Muscle of back (tissue), 13 donors: ENCODE measurements around the gene FTHL17. TPM values are rescaled to one million over a fixed set of nuclear protein-coding genes. Genes with fewer than 3 reads are reported as not detected.

ENCODE experiments used
- DNase-seq, 3 donors: peaks; one replicate each; pipeline versions ENCODE4 v3.0.0 to v3.0.0-alpha.2; 2013
- long read RNA-seq, 9 donors: transcript quantifications; one replicate each; lab custom pipeline, GENCODE V29; 2026
- polyA plus RNA-seq, 10 donors: library from polyadenylated mRNA; unstranded; fragments of 120-200 nt; gene quantifications; one replicate each; pipeline ENCODE4 v1.2.1, GENCODE V29; 2013; ENCODE audit not compliant: insufficient read length in 10 of 10

Gene FTHL17
- not detected for polyA plus RNA-seq
- long read RNA-seq, donor 1 = 0 reads
- long read RNA-seq, donor 2 = 0 reads
- long read RNA-seq, donor 3 = 0 reads
- long read RNA-seq, donor 4 = 0 reads
- long read RNA-seq, donor 5 = 0 reads
- long read RNA-seq, donor 6 = 0 reads
- long read RNA-seq, donor 7 = 0 reads
- long read RNA-seq, donor 8 = 0 reads
- long read RNA-seq, donor 9 = 0 reads

- no peak for DNase-seq
These were observed at the start of gene FTHL17 for GRCh38 chrX:31071725-31072124. TSS of gene FTHL17 (minus strand) at chrX:31072041. CDS start at chrX:31071953, 88 bp downstream.

DNA sequence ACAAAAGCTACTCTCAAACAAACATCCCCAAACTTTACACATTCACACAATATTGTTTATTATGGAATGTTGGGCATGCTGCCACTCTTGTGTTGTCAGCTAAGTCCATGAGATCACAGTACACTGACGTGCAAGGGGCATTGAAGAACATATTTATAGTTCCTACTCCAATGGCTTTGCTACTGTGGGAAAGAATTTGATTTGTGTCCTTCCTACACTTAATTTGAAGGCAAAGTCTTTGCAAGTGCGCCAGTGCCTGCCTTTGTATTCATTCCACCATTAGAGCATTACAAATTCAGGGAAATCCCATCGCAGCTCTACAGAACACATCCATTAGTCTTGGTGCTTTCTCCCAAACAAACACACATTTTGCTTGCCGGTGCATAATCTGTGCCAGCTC lies 45.4 kb upstream of the FTHL17 start:
- peak in 2 of 3 donors; percentile 15 to 40 for DNase-seq

DNA sequence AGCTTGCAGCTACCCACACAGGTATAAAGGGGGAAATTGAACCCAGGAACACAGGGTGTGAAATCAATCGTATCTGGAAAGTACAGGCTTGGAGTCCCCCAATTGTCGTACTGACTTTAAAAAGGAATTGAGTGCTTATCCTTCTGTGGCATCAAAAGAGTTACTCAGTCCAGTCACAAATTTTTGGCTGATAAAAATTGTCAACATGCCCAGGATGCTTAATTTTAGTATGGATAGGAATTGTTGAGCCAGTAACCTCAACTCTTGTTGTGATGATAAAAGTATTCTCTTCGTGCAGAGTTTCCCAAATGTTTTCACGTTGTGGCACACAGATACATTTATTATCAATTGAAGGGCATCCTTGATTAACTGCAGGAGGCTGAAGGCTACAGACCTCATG lies 43.6 kb upstream of the FTHL17 start:
- DNase-seq = no peak

DNA sequence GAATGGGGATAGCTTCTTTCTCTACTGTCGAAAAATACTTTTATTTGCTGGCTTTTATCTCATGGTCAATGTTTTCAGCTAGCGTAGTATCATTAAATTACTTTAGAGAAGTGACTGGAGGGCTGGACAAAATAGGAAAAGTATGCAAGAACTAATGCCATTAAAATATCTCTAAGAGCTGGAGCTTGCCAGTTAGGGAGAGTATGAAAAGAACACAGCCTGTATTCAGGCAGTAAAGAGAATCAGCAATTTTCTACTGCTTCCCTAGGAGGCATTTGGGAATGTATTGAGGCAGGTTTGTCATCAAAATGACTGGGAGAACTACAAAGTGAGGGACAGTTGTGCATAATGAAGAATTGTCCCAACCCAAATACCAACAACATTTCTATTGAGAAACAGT lies 43.0 kb upstream of the FTHL17 start:
- no peak for DNase-seq

GRCh38 chrX:31112226-31112999 lies 40.6 kb upstream of the FTHL17 start:
- no peak for DNase-seq

DNA sequence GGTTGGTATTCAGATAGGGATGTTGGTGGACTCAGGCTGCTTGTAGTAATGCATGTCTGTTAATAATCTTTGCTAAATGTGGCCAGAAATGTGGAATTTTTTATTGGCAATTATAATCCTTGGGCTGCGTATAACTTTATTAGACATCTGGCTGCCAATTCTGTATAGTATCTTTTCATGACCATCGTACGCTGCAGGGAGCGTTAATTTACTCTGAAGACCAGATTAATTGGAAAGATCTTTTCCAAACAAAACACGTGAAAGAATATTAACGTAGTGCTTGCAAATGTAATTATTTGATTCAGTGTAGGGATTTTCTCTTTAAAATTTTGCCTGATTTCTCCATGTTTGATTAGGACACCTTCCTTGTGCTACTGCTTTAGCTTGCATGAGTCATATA lies 38.8 kb upstream of the FTHL17 start:
- DNase-seq = no peak

DNA sequence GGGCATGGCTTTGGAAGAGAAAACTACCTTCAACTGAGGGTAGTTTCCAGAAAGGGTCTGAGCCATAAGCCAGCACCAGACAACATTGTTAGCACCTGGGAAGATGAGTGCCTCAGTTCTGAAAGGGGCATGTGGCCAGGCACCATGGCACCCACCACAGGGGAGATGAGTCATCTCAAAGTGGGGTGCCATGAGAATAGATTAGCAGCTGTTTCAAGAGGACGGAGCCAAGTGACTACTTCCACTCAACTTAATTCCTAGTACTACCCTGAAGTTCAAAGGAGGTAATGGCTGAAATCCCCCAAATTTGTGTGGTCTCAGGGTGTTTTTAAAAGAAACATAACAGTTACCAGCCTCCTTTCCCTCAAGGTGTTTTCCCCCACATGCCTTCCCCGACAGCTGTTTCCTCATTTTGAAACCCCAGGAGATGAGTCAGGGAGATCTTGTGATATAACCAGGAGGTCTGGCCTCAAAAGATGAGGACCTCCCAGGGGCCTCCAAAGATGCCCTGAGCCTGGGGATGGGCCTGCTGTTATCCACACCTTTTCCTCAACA lies 27.8 kb upstream of the FTHL17 start:
- DNase-seq = no peak

- DNase-seq = peak in 1 of 3 donors; percentile 18
These were observed 26.2 kb upstream of the FTHL17 start for GRCh38 chrX:31098079-31098478.

GRCh38 chrX:31093639-31093975 lies 21.8 kb upstream of the FTHL17 start:
- no peak for DNase-seq

DNA sequence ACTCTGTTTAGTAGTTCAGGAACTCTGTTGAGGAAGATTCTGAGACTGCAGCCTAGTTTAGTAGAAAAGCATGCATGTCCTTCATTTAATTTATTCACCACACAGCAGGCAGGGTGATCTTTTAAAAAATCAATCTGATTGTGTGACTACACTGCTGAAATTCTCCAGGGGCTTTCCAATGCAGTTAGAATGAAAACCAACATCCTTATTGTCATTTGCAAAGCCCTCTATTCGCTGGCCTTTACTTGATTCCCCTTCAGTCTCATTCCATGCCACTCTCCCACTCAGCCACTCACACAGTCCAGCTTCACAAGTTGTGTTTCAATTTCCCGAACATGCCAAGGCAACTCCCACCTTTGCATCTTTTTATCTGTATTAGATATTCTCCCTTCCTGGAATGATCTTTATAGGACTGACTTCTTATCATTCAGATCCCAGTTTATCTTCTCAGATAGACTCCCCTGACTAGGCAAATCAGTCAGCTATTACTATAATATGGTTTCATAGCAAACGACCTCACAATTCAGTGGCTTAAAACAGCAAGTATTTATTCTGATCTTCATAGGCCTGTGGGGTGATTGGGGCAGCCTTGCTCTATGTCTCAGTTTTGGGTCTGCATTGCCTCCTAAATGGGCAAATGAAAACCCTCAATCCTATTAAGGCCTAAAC lies 21.3 kb upstream of the FTHL17 start:
- DNase-seq = no peak

DNA sequence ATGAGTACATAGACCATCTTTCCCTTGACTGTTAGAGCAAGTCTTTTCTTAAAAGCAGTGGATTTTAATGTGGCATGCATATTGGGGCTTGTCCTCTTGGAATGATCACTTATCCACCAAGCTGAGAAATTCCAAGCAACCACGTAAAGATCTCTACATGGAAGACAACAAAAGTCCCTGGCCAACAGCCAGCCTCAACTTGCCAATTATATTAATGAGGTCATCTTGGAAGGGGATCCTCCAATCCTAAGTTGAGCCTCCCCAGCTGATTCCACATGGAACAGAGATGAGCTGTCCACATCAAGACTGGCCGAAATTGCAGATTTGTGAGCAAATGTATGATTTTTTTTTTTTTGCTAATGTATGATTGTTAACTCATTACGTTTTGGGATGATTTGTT lies 20.6 kb upstream of the FTHL17 start:
- DNase-seq = peak; percentile 10 to 67 (median 65)

- DNase-seq = no peak
These were observed 20.0 kb upstream of the FTHL17 start for GRCh38 chrX:31091819-31092218.

DNA sequence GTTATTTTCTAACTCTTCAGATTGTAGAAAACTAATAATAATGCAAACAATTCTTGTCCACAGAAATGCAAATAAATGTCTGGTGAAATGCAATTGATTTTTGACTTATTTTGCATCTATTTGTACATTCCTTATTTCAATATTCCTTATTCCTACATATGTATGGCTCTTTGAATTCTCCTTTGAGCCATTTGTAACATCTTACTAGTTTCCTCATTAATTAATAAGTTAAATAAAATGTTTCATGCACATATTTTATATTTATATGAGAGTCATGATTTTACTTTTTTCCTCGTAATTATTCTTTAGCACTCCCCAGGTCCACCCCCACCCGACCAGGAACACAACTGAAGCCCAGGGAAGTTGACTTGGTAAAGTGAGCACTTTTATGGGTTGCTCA lies 2.7 kb upstream of the FTHL17 start:
- DNase-seq = no peak

DNA sequence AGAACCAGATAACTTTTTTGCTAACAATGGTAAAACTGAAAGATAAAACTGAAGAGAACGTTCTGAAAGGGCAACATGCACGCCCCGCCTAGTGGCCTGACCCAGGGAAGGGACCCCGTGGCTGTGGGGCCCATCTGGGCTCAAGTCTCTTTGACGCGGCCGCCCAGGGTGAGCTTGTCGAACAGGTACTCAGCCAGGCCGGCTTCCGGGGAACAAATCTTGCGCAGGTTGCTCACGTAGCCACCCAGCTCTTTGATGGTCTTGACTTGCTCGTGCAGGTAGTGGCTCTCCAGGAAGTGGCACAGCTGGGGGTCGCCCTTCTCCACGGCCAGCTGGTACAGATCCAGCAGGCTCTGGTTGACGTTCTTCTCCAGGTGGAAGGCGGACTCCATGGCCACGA lies 579 bp downstream of the FTHL17 start:
- no peak for DNase-seq

DNA sequence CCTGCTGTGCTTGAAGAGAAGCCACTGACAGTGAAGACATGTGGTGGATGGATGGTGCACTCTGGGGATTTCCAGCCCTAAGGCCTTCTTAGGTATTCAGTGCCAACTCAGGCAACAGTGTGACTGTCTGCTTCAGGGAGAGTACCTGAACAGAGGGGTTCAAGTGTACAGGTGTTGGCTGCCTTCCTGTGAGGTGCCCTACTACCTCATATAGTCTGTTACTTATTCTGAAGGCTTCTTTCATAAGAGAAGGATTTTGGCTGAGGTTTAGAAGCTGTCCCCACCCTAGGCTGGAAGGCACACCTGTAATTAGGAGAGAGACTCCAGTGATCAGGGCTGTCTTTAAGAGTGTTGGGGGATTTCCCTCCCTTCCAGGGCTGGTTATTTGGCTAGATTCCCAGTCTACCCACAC lies 1.8 kb downstream of the FTHL17 start:
- DNase-seq = no peak

DNA sequence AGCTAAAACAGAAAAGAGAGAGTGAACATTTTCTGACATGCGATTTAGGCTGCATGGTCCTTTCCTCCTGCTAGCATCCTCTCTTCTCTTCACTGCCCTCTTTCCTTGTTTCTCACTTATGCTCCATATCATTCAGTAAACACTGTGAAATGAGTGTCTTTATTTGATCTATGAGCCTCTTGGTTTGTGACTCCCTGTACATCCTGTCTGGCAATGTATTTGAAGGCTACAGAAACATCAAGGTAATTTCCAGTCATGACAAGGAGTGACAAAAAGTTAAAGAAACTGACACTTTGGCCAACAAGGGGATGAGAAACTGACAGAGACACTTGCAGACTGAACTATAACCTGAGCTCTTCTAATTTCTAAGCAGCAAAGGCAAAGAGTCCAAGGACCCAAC lies 8.7 kb downstream of the FTHL17 start:
- DNase-seq = no peak

DNA sequence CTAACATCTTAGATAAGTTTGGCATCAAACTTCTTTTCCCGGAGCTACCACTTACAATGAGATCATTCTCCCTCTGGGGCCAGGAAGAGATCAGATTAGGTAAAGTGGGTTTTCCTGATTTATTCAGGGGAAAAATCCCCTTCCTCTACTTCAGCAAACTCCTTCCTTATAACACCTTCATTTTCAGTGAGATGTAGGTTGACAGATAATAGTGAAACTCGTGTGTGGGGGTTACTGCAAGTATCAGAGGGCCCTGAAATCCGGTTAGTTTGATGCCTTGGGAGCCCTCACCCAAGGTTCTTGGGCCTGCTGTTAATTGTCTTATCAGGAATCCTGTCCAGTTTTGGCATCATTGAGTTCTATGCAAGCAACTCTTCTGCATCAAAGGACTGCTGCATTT lies 10.8 kb downstream of the FTHL17 start:
- no peak for DNase-seq

DNA sequence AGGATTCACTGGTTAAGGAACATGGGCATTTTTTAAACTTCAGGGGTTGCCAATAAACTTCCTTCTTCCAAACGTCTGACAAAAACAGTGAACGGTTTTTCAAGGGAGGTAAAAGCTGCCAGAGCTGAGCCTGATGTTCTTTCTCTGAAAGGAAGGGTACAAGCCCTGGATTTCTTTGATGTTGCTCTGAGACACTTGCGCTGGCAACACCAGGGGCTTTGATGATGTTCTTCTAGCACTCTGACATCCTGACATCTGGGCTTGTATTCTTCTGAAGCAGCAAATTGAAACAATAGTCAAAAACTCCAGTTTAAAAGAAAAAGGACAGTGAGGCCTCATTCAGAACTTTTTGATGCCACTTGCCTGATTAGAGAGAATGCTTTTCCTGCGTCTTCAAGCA lies 11.8 kb downstream of the FTHL17 start:
- no peak for DNase-seq

- DNase-seq = no peak
These were observed 13.6 kb downstream of the FTHL17 start for GRCh38 chrX:31058284-31058683.

GRCh38 chrX:31057691-31058090 lies 14.2 kb downstream of the FTHL17 start:
- no peak for DNase-seq

GRCh38 chrX:31057291-31057690 lies 14.6 kb downstream of the FTHL17 start:
- DNase-seq = no peak

DNA sequence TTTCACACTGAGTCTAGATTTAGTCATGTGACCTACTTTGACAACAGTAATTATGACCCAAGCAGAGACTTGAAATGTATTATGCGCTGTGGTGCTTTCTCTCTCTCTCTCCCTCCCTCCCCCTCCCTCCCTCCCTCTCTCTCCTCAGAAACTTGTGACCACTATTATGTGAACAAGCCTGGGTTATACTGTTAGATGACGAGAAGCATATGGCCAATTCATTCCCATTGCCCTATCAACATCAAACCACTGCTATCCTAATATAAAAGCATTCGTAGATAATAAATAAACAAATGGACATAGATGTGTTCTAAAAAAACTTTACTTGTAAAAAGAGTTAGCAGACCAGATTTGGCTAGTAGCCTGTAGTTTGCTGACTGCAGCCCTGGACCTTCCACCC lies 18.2 kb downstream of the FTHL17 start:
- DNase-seq = no peak

GRCh38 chrX:31039327-31039711 lies 32.5 kb downstream of the FTHL17 start:
- no peak for DNase-seq
